HCT116 (cell line): ENCODE results near the gene GPR146. TPM values are rescaled to one million over a fixed set of nuclear protein-coding genes. Genes with fewer than 3 reads are reported as not detected.
"Not testable (repeated sequence)": the region's sequence is repeated elsewhere in the genome, so short reads cannot be mapped to it uniquely, and the experiment has no call there.

ENCODE experiments used
- ATAC-seq: fragments of 200-7000 bp; cut with Tn5 transposase; 2 replicates; pipeline ENCODE4 v1.9.1; 2020; ENCODE audit warnings: mild to moderate bottlenecking, moderate library complexity
- BruUV-seq: library from RNA; stranded (reverse); fragments of 400-500 nt; replicated peaks from 2 replicates; lab custom pipeline; 2021; lab: Mats Ljungman, UMichigan
- CTCF ChIA-PET: fragments of 300-600 bp; sonication (Branson Sonifier 250); formaldehyde crosslinking; loops from one replicate; lab custom pipeline; 2021; ENCODE audit warnings: antibody characterized with exemption; lab: Charles Lee
- POLR2A ChIA-PET: fragments of 300-600, 350-600 bp; sonication (Branson Sonifier 250); formaldehyde crosslinking; loops from one replicate; lab custom pipeline; 2021; ENCODE audit warnings: antibody characterized with exemption; lab: Charles Lee
- RAD21 ChIA-PET, 2 experiments: fragments of 300-600 bp; sonication (Branson Sonifier 250); formaldehyde crosslinking; loops; one replicate each; lab custom pipeline; 2023; ENCODE audit warnings: low total read pairs in 2 of 2; ENCODE audit not compliant: uncharacterized antibody in 2 of 2, unreplicated experiment in 2 of 2, low non-redundant PET in 1 of 2; lab: Charles Lee
- DNase-seq: peaks from one replicate; pipeline ENCODE4 v3.0.0-alpha.2; 2010; ENCODE audit warnings: low read depth, low spot score
- H2AFZ ChIP-seq: fragments of 200-600 bp; shearing (Covaris generic), sonication (generic); 2 replicates; pipeline ENCODE4 v1.6.1; 2017; ENCODE audit warnings: low read depth, mixed run types, mixed read lengths, antibody characterized with exemption, low read length; ENCODE audit not compliant: poor library complexity, severe bottlenecking
- H3K27ac ChIP-seq: 2 replicates; pipeline ENCODE4 v1.5.1; 2012; ENCODE audit warnings: low read depth, low read length
- H3K27me3 ChIP-seq: fragments of 200-600 bp; sonication (generic); 2 replicates; pipeline ENCODE4 v1.6.1; 2016; ENCODE audit warnings: mixed run types, low read length, mixed read lengths; ENCODE audit not compliant: insufficient read depth
- H3K36me3 ChIP-seq, 2 experiments: fragments of 200-500 bp in 1 of 2; fragments of 200-600 bp in 1 of 2; sonication (Bioruptor generic) in 1 of 2; sonication (generic) in 1 of 2; 2 replicates each; pipeline versions ENCODE4 v1.5.1 to v1.6.1; 2014 to 2016; ENCODE audit warnings: low read length in 2 of 2, inconsistent platforms in 1 of 2, mixed read lengths in 1 of 2, mixed run types in 1 of 2; ENCODE audit not compliant: insufficient read depth in 2 of 2, control insufficient read depth in 1 of 2
- H3K4me1 ChIP-seq, 2 experiments: fragments of 200-600 bp in 1 of 2; sonication (generic) in 1 of 2; 2 replicates each; pipeline versions ENCODE4 v1.5.1 to v1.6.1; 2012 to 2017; ENCODE audit warnings: low read length in 2 of 2, inconsistent platforms in 1 of 2, mild to moderate bottlenecking in 1 of 2, mixed read lengths in 1 of 2, mixed run types in 1 of 2, moderate library complexity in 1 of 2; ENCODE audit not compliant: insufficient read depth in 2 of 2, control insufficient read depth in 1 of 2
- H3K4me2 ChIP-seq: fragments of 200-600 bp; sonication (generic); 2 replicates; pipeline ENCODE4 v1.6.1; 2017; ENCODE audit warnings: mixed run types, low read length, mixed read lengths
- H3K4me3 ChIP-seq, 2 experiments: fragments of 200-600 bp in 1 of 2; sonication (generic) in 1 of 2; replicated peaks in 1 of 2; 2 replicates each; pipeline ENCODE4 v1.5.1; 2011 to 2016; ENCODE audit warnings: low read length in 2 of 2, control low read depth in 1 of 2, low read depth in 1 of 2, mild to moderate bottlenecking in 1 of 2, mixed read lengths in 1 of 2, mixed run types in 1 of 2
- H3K79me2 ChIP-seq: fragments of 200-600 bp; sonication (generic); 2 replicates; pipeline ENCODE4 v1.6.1; 2017; ENCODE audit warnings: mild to moderate bottlenecking, mixed run types, low read length, moderate library complexity, mixed read lengths; ENCODE audit not compliant: insufficient read depth
- H3K9ac ChIP-seq: fragments of 200-600 bp; sonication (generic); 2 replicates; pipeline ENCODE4 v1.6.1; 2016; ENCODE audit warnings: low read length, mixed read lengths
- H3K9me2 ChIP-seq: fragments of 200-600 bp; sonication (generic), shearing (Covaris generic); 2 replicates; pipeline ENCODE4 v1.6.1; 2017; ENCODE audit warnings: mixed run types, mild to moderate bottlenecking, moderate library complexity; ENCODE audit not compliant: insufficient read depth
- H3K9me3 ChIP-seq, 2 experiments: fragments of 200-500 bp in 1 of 2; fragments of 200-600 bp in 1 of 2; sonication (Bioruptor generic) in 1 of 2; sonication (generic) in 1 of 2; 2 replicates each; pipeline ENCODE4 v1.6.1; 2014 to 2017; ENCODE audit warnings: low read length in 2 of 2, mixed read lengths in 2 of 2, inconsistent platforms in 1 of 2, low read depth in 1 of 2, mild to moderate bottlenecking in 1 of 2, mixed run types in 1 of 2, moderate library complexity in 1 of 2; ENCODE audit not compliant: control insufficient read depth in 1 of 2, insufficient read depth in 1 of 2
- H4K20me1 ChIP-seq: fragments of 200-600 bp; sonication (generic), shearing (Covaris generic); 2 replicates; pipeline ENCODE4 v1.6.1; 2017; ENCODE audit warnings: mixed run types, mild to moderate bottlenecking, moderate library complexity; ENCODE audit not compliant: insufficient read depth
- CBX3 ChIP-seq: IDR thresholded peaks from 2 replicates; pipeline ENCODE4 v1.6.1; 2012; ENCODE audit warnings: low read depth
- EGR1 ChIP-seq: IDR thresholded peaks from 2 replicates; pipeline ENCODE4 v1.6.1; 2012; ENCODE audit warnings: low read depth
- ELF1 ChIP-seq: IDR thresholded peaks from 2 replicates; pipeline ENCODE4 v1.6.1; 2012; ENCODE audit warnings: low read depth, borderline replicate concordance
- EZH2phosphoT487 ChIP-seq: fragments of 200-600 bp; IDR thresholded peaks from 2 replicates; pipeline ENCODE4 v1.6.1; 2018; ENCODE audit warnings: antibody characterized with exemption, borderline replicate concordance
- FOSL1 ChIP-seq: IDR thresholded peaks from 2 replicates; pipeline ENCODE4 v1.6.1; 2012; ENCODE audit warnings: low read depth
- POLR2A ChIP-seq: IDR thresholded peaks from 2 replicates; pipeline ENCODE4 v1.7.0; 2011; ENCODE audit warnings: borderline replicate concordance; ENCODE audit not compliant: insufficient read depth, insufficient read length; ENCODE audit errors: extremely low read depth
- POLR2AphosphoS5 ChIP-seq: IDR thresholded peaks from 2 replicates; pipeline ENCODE4 v1.6.1; 2011; ENCODE audit warnings: mild to moderate bottlenecking, low read depth, low read length, moderate library complexity
- RAD21 ChIP-seq: IDR thresholded peaks from 2 replicates; pipeline ENCODE4 v1.6.1; 2012; ENCODE audit warnings: low read depth, mild to moderate bottlenecking
- REST ChIP-seq: IDR thresholded peaks from 2 replicates; pipeline ENCODE4 v1.6.1; 2012; ENCODE audit warnings: low read depth
- SIN3A ChIP-seq: IDR thresholded peaks from 2 replicates; pipeline ENCODE4 v1.6.1; 2012; ENCODE audit warnings: low read depth
- SP1 ChIP-seq: IDR thresholded peaks from 2 replicates; pipeline ENCODE4 v1.6.1; 2012; ENCODE audit warnings: low read depth
- YY1 ChIP-seq: IDR thresholded peaks from 2 replicates; pipeline ENCODE4 v1.6.1; 2011; ENCODE audit warnings: low read length, low read depth, moderate library complexity, mild to moderate bottlenecking; ENCODE audit not compliant: insufficient replicate concordance; ENCODE audit errors: extremely low read depth
- ZFX ChIP-seq: fragments of 450-650 bp; IDR thresholded peaks from 2 replicates; pipeline ENCODE4 v1.6.1; 2017
- intact Hi-C: fragments of 100-400 bp; cut with micrococcal nuclease; formaldehyde crosslinking; loops from 2 replicates; pipeline ENCODE4 v1.10.0; 2022
- total RNA-seq: library from RNA; stranded (reverse); gene quantifications from one replicate; pipeline ENCODE4 v1.2.1, GENCODE V29; 2021; ENCODE audit not compliant: unreplicated experiment

GPR146 gene
- total RNA-seq, 1 experiment from 2014 or later, result 2.4 TPM

GRCh38 chr7:999941-1000935 is 44.1 kb upstream of the GPR146 start:
- ChIA-PET RAD21 (no interaction called here), CTCF (no interaction called here), POLR2A (no interaction called here)
- H4K20me1 ChIP-seq, result no peaks in the 10 kb centered on the region
- DNase-seq, result no peak
- ATAC-seq, result no peak; the same call in 1 of the 2 replicates
- no peaks in the 10 kb centered on the region for H3K4me1 ChIP-seq
- H3K27me3 ChIP-seq, result no peaks in the 10 kb centered on the region
- H3K9ac ChIP-seq, result no peak overlapping the region
- H3K79me2 ChIP-seq, result no peaks in the 10 kb centered on the region
- no peaks in the 10 kb centered on the region for H3K9me3 ChIP-seq
- no peak for TF ChIP-seq SIN3A
- TF ChIP-seq REST, result no peak
- TF ChIP-seq YY1, result no peak
- TF ChIP-seq POLR2AphosphoS5, result no peak
- no peak for TF ChIP-seq CBX3
- TF ChIP-seq EZH2phosphoT487, result no peak
- TF ChIP-seq ELF1, result no peak
- TF ChIP-seq POLR2A, result no peak
- no peak for TF ChIP-seq FOSL1
- TF ChIP-seq SP1, result no peak
- no peak for TF ChIP-seq RAD21
- no peak for TF ChIP-seq EGR1
- no peak for TF ChIP-seq ZFX
- no peak overlapping the region for H3K27ac ChIP-seq
- no peak overlapping the region for H3K4me3 ChIP-seq
- no peaks in the 10 kb centered on the region; a peak in 1 of 4 replicates for H3K36me3 ChIP-seq
- intact Hi-C loops, result no loop called here
- no peak overlapping the region for H3K4me2 ChIP-seq
- H3K9me2 ChIP-seq, result no peaks in the 10 kb centered on the region
- H2AFZ ChIP-seq, result no peak overlapping the region
- no TSS peak for BruUV-seq

GRCh38 chr7:1001069-1001770 is 43.1 kb upstream of the GPR146 start:
- BruUV-seq, H3K4me1 ChIP-seq, H2AFZ ChIP-seq, H4K20me1 ChIP-seq, H3K27me3 ChIP-seq, intact Hi-C loops, H3K9ac ChIP-seq, H3K4me2 ChIP-seq, H3K27ac ChIP-seq, H3K9me3 ChIP-seq, H3K79me2 ChIP-seq, POLR2A ChIA-PET, H3K9me2 ChIP-seq, H3K36me3 ChIP-seq, H3K4me3 ChIP-seq, CTCF ChIA-PET, DNase-seq, RAD21 ChIA-PET: not testable (repeated sequence)
- peak; percentile 62; the same call in 1 of the 2 replicates for ATAC-seq
